K562 (cell line): Measurements from ENCODE around the gene BCL3. TPM values are rescaled to one million over a fixed set of nuclear protein-coding genes. Genes with fewer than 3 reads are reported as not detected.
A peak's percentile ranks its signal among the peaks of the same experiment; 100 is the strongest.

Experiments used
- BRF1 ChIP-seq: IDR thresholded peaks from 3 replicates; pipeline ENCODE4 v1.6.1; 2011; ENCODE audit warnings: borderline replicate concordance, mild to moderate bottlenecking; ENCODE audit not compliant: insufficient read length; ENCODE audit errors: extremely low read depth
- DPF2 ChIP-seq: fragments of 450-650 bp; IDR thresholded peaks from 2 replicates; pipeline ENCODE4 v1.6.1; 2016
- FOXK1 ChIP-seq: sonication (generic); formaldehyde crosslinking; IDR thresholded peaks from 2 replicates; pipeline ENCODE4 v1.8.0; 2022; ENCODE audit warnings: missing genetic modification reagents, mild to moderate bottlenecking, borderline replicate concordance
- GTF2E2 ChIP-seq: fragments of 200-800 bp; sonication (Bioruptor generic); IDR thresholded peaks from 2 replicates; pipeline ENCODE4 v1.6.1; 2016; ENCODE audit warnings: missing genetic modification characterization, missing compliant biosample characterization
- MECOM ChIP-seq: fragments of 250-450 bp; sonication (Bioruptor Pico); IDR thresholded peaks from 2 replicates; pipeline ENCODE4 v1.8.0; 2022; ENCODE audit warnings: inconsistent platforms
- MEIS2 ChIP-seq: fragments of 450-650 bp; IDR thresholded peaks from 2 replicates; pipeline ENCODE4 v1.6.1; 2014; ENCODE audit warnings: mild to moderate bottlenecking; ENCODE audit not compliant: partially characterized antibody
- NELFE ChIP-seq: IDR thresholded peaks from 2 replicates; pipeline ENCODE4 v1.6.1; 2011; ENCODE audit warnings: mild to moderate bottlenecking; ENCODE audit not compliant: insufficient read depth, insufficient read length
- NFE2 ChIP-seq: IDR thresholded peaks from 2 replicates; pipeline ENCODE4 v1.6.1; 2014; ENCODE audit warnings: antibody characterized with exemption, low read depth
- PHB2 ChIP-seq: fragments of 450-650 bp; IDR thresholded peaks from 2 replicates; pipeline ENCODE4 v1.6.1; 2017; ENCODE audit warnings: low read depth
- ZNF551 ChIP-seq: fragments of 250-450 bp; sonication (Bioruptor Pico); IDR thresholded peaks from 2 replicates; pipeline ENCODE4 v1.5.0; 2021; ENCODE audit warnings: mild to moderate bottlenecking, moderate library complexity
- polyA plus RNA-seq, 8 experiments: library from polyadenylated mRNA; depleted of rRNA in 4 of 8; stranded (reverse) in 5 of 8; unstranded in 3 of 8; fragments of >200 nt; fragmentation: Nextera tagmentation in 2 of 8; fragmentation: Illumina TruSeq in 1 of 8; extraction: Ambion mirVana in 2 of 8; extraction: Trizol in 1 of 8; gene quantifications; 2 replicates each; pipeline versions ENCODE4 v1.2.1 to v1.2.3, GENCODE V29; 2011 to 2014; ENCODE audit warnings: inconsistent platforms in 1 of 8, missing spikeins in 1 of 8
- total RNA-seq, 7 experiments: library from RNA; depleted of rRNA in 6 of 7; stranded (reverse); fragments of >200 nt in 6 of 7; fragmentation: Illumina TruSeq in 2 of 7; extraction: Trizol in 2 of 7; gene quantifications; 2 replicates each; pipeline versions ENCODE4 v1.2.1 to v1.2.3, GENCODE V29; 2011 to 2021; ENCODE audit warnings: low replicate concordance in 1 of 7
- TF ChIP-seq, protein P1 (sequence below): fragments of 450-650 bp; formaldehyde crosslinking; IDR thresholded peaks from 2 replicates; pipeline ENCODE4 v1.4.0; 2022; ENCODE audit warnings: mild to moderate bottlenecking, moderate library complexity
- TF ChIP-seq, protein P2 (sequence below), 2 experiments: fragments of 450-650 bp in 1 of 2; sonication (generic) in 1 of 2; formaldehyde crosslinking in 1 of 2; IDR thresholded peaks in 1 of 2; conservative IDR thresholded peaks in 1 of 2; 2 replicates each; pipeline versions ENCODE4 v1.6.1 to v1.8.1; 2016 to 2023; ENCODE audit warnings: mild to moderate bottlenecking in 2 of 2, moderate library complexity in 2 of 2, inconsistent platforms in 1 of 2, missing genetic modification reagents in 1 of 2
- TF ChIP-seq, protein P3 (sequence below): sonication (generic); formaldehyde crosslinking; IDR thresholded peaks from 2 replicates; pipeline ENCODE4 v1.8.0; 2022; ENCODE audit warnings: missing genetic modification reagents, mild to moderate bottlenecking, borderline replicate concordance
- TF ChIP-seq, protein P4 (sequence below): sonication (generic); formaldehyde crosslinking; IDR thresholded peaks from 2 replicates; pipeline ENCODE4 v1.8.1; 2023; ENCODE audit warnings: mild to moderate bottlenecking, missing genetic modification reagents

The BCL3 gene
- total and polyA plus RNA-seq, 9 of the 15 experiments (the other 6 are each of a cell fraction or from before 2014, with no cell fraction given) = 0.03 to 2.4 (median 0.50) TPM; not detected in 1

DNA sequence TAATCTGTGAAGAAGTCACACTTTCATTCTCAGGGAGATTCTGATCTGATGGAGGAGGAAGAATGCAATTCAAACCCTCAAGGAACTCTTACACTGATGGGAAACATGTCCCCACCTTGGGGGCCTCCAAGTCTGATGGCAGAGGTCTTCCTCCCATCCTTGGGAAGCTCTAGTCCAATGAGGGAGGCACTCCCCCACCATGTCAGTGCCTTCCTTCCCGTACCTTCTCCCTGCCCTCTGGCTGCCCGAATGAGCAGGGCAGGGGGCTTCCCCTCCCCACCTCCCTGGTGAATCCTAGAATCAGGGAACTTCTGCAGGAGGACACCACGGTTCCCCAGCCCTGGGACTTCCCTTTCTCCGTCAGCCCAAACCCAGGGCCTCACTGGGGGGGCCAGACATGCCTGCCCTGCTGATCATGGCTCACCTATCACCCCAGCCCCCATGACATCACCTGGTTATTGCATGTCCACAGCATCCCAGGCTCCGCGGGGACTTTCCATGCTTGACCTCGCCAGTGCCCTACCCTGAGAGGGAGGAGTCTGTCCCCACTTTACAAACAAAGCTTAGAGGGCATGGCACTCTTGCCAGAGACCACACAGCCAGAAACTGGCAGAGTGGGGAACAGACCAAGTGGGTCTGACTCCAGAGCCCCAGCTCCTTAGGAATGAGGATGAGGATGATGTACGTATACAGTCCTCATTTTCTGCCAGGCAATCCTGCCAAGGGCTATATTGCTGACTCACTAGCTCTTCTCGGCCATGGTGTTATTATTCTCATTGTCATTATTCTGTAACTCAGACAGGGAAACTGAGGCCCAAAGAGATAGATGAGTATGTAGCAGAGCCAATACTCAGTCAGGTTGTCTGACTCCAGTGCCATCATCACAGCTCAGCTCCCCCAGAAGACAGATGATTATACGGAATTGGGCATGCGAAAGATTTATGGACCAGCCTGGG lies 9.6 kb upstream of the BCL3 start (continued):
- TF ChIP-seq FOXK1 (0 out of 2 replicates have a peak, but pooled peaks have one; percentile 5), NELFE (no peak), BRF1 (no peak), ZNF551 (CRISPR knock-in tag) (no peak), NFE2 (no peak; the same call in none of the 2 replicates), DPF2 (no peak), MECOM (CRISPR knock-in tag) (no peak), MEIS2 (peak; percentile 17), PHB2 (no peak), GTF2E2 (tag) (no peak)
- TF ChIP-seq, protein P1, sequence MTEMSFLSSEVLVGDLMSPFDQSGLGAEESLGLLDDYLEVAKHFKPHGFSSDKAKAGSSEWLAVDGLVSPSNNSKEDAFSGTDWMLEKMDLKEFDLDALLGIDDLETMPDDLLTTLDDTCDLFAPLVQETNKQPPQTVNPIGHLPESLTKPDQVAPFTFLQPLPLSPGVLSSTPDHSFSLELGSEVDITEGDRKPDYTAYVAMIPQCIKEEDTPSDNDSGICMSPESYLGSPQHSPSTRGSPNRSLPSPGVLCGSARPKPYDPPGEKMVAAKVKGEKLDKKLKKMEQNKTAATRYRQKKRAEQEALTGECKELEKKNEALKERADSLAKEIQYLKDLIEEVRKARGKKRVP (CRISPR knock-in tag) = no peak
- TF ChIP-seq, protein P2, sequence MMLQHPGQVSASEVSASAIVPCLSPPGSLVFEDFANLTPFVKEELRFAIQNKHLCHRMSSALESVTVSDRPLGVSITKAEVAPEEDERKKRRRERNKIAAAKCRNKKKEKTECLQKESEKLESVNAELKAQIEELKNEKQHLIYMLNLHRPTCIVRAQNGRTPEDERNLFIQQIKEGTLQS (IDR thresholded peaks at IDR 0.05) = peak; percentile 38
- TF ChIP-seq, protein P2 (CRISPR knock-in tag; conservative IDR thresholded peaks at IDR 0.05) = no peak
- TF ChIP-seq, protein P3, sequence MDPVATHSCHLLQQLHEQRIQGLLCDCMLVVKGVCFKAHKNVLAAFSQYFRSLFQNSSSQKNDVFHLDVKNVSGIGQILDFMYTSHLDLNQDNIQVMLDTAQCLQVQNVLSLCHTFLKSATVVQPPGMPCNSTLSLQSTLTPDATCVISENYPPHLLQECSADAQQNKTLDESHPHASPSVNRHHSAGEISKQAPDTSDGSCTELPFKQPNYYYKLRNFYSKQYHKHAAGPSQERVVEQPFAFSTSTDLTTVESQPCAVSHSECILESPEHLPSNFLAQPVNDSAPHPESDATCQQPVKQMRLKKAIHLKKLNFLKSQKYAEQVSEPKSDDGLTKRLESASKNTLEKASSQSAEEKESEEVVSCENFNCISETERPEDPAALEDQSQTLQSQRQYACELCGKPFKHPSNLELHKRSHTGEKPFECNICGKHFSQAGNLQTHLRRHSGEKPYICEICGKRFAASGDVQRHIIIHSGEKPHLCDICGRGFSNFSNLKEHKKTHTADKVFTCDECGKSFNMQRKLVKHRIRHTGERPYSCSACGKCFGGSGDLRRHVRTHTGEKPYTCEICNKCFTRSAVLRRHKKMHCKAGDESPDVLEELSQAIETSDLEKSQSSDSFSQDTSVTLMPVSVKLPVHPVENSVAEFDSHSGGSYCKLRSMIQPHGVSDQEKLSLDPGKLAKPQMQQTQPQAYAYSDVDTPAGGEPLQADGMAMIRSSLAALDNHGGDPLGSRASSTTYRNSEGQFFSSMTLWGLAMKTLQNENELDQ (CRISPR knock-in tag) = no peak
- TF ChIP-seq, protein P4, sequence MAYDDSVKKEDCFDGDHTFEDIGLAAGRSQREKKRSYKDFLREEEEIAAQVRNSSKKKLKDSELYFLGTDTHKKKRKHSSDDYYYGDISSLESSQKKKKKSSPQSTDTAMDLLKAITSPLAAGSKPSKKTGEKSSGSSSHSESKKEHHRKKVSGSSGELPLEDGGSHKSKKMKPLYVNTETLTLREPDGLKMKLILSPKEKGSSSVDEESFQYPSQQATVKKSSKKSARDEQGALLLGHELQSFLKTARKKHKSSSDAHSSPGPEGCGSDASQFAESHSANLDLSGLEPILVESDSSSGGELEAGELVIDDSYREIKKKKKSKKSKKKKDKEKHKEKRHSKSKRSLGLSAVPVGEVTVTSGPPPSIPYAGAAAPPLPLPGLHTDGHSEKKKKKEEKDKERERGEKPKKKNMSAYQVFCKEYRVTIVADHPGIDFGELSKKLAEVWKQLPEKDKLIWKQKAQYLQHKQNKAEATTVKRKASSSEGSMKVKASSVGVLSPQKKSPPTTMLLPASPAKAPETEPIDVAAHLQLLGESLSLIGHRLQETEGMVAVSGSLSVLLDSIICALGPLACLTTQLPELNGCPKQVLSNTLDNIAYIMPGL (CRISPR knock-in tag) = no peak
